GM18873 (cell line): ENCODE data around the gene ING3.

Source experiments
- ATAC-seq: cut with Tn5 transposase; IDR thresholded peaks from one replicate; pipeline ENCODE4 v1.9.1; 2021; ENCODE audit warnings: mild to moderate bottlenecking, moderate library complexity, moderate number of reproducible peaks; ENCODE audit not compliant: unreplicated experiment, low FRiP score

The ING3 gene

GRCh38 chr7:121020989-121021969, 70.7 kb downstream of the ING3 start:
- no peak for ATAC-seq

- ATAC-seq = no peak
Observed at GRCh38 chr7:121023194-121023593, 72.6 kb downstream of the ING3 start.

- no peak for ATAC-seq
Observed at GRCh38 chr7:121023683-121024511, 73.3 kb downstream of the ING3 start.

- no peak for ATAC-seq
Observed at GRCh38 chr7:121024611-121025010, 74.0 kb downstream of the ING3 start.

- no peak for ATAC-seq
Observed at GRCh38 chr7:121026159-121026558, 75.6 kb downstream of the ING3 start.

- no peak for ATAC-seq
Observed at GRCh38 chr7:121026577-121027111, 76.1 kb downstream of the ING3 start.
